ENCODE data around the gene LMBRD2. TPM values are rescaled to one million over a fixed set of nuclear protein-coding genes. Genes with fewer than 3 reads are reported as not detected.

Gene LMBRD2
- total and polyA plus RNA-seq, 2 experiments from 2014 or later = 7.0 to 14.5 TPM

DNA sequence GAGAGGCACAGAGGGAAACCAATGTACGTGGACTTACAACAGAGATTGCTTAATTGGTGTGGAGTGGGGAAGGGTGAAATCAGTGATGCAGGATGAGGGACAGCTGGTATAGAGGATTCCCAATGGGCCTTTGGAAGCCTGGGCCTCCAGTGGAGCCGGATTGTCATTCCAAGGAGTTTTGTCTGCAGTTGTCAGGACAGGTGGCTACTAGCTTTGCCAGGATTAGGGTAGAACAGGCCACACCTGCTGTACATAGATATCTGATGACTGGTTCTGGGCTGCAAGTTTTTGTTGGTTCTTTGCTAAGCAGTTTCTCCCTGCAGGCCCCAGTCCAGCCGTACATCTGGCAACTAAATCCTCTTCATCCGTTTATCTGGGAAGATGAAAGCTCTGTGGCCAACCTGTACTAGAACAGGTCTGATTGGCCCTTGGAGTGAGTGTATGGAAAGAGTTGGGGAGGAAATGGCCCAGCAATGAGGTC lies 4.5 kb upstream of the LMBRD2 start:
- no peak overlapping the region for H2AFZ ChIP-seq
- peaks cover 15% of the 10 kb centered on the region; the same call in 1 of the 2 replicates for H3K36me3 ChIP-seq (ENCODE audit: low read depth)
- no peaks in the 10 kb centered on the region for H4K20me1 ChIP-seq (ENCODE audit: insufficient read depth)
- H3F3A ChIP-seq (ENCODE audit: insufficient read depth) = peaks cover 42% of the 10 kb centered on the region
- DNase-seq = peak; percentile 53
- peak overlapping the region; percentile 44 for H3K4me2 ChIP-seq (ENCODE audit: unreplicated experiment)
- no peak overlapping the region for H3K9ac ChIP-seq
- in situ Hi-C loops (cut with MboI) = no loop called here
- H3K9me2 ChIP-seq (ENCODE audit: insufficient read depth) = no peaks in the 10 kb centered on the region
- 38 to 42% methylated on average over 4 of the region's 4 CpGs for WGBS, 2 experiments (ENCODE audit: low coverage in 1 of 2, low lambda C conversion rate in 2 of 2, missing lambda C conversion rate in 2 of 2)
- peaks cover 46% of the 10 kb centered on the region for H3K4me1 ChIP-seq (ENCODE audit: insufficient read depth)
- no peaks in the 10 kb centered on the region for H3K27me3 ChIP-seq (replicated peaks; ENCODE audit: insufficient read depth)
- peaks cover 81% of the 10 kb centered on the region for H3K79me2 ChIP-seq (ENCODE audit: insufficient read depth)
- no peaks in the 10 kb centered on the region for H3K9me3 ChIP-seq (ENCODE audit: low read depth)
- H3K4me3 ChIP-seq = no peak overlapping the region
- no peak for TF ChIP-seq EZH2phosphoT487 (IDR thresholded peaks at IDR 0.05; ENCODE audit: insufficient read depth, low read depth)
- TF ChIP-seq EZH2 (IDR thresholded peaks at IDR 0.05; ENCODE audit: insufficient read depth, poor library complexity, severe bottlenecking) = no peak
- peak overlapping the region; percentile 63 for H3K27ac ChIP-seq

DNA sequence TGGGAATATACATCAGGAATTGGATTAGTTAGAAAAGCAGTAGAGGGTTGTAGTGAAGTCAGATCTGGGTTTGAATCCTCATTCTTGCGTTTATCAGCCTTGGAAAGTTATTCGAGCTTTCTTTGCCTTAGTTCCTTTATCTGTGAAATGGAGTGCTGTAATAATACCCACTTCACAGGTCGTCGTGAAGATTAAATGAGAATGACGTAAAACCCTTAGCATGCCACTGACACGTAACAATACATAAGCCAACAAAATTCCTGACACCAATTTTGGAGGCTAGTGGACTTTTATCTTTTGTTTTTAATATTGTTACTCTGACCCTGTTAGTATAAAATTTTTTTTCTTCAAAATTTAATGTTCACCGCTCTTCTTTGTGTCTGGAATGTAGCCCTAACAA lies 3.6 kb upstream of the LMBRD2 start:
- Histone ChIP-seq H3F3A (ENCODE audit: insufficient read depth) (peaks cover 42% of the 10 kb centered on the region), H3K9ac (no peak overlapping the region), H3K4me3 (no peak overlapping the region), H3K4me1 (ENCODE audit: insufficient read depth) (peaks cover 46% of the 10 kb centered on the region), H3K27me3 (replicated peaks; ENCODE audit: insufficient read depth) (no peaks in the 10 kb centered on the region), H4K20me1 (ENCODE audit: insufficient read depth) (no peaks in the 10 kb centered on the region), H3K9me2 (ENCODE audit: insufficient read depth) (no peaks in the 10 kb centered on the region), H3K4me2 (ENCODE audit: unreplicated experiment) (peak overlapping the region; percentile 44), H3K27ac (peak overlapping the region; percentile 63; the same call in 1 of the 2 replicates), H3K9me3 (ENCODE audit: low read depth) (no peaks in the 10 kb centered on the region), H3K36me3 (ENCODE audit: low read depth) (peaks cover 15% of the 10 kb centered on the region; the same call in 1 of the 2 replicates), H3K79me2 (ENCODE audit: insufficient read depth) (peaks cover 81% of the 10 kb centered on the region), H2AFZ (no peak overlapping the region)
- WGBS, 2 experiments (ENCODE audit: low coverage in 1 of 2, low lambda C conversion rate in 2 of 2, missing lambda C conversion rate in 2 of 2) = 95 to 97% methylated on average over 7 of the region's 7 CpGs
- in situ Hi-C loops (cut with MboI) = no loop called here
- TF ChIP-seq EZH2 (IDR thresholded peaks at IDR 0.05; ENCODE audit: insufficient read depth, poor library complexity, severe bottlenecking) = no peak
- no peak for TF ChIP-seq EZH2phosphoT487 (IDR thresholded peaks at IDR 0.05; ENCODE audit: insufficient read depth, low read depth)
- DNase-seq = no peak

GRCh38 chr5:36153726-36154125 lies 2.0 kb upstream of the LMBRD2 start:
- Histone ChIP-seq H3K9me2 (ENCODE audit: insufficient read depth) (no peaks in the 10 kb centered on the region), H4K20me1 (ENCODE audit: insufficient read depth) (no peaks in the 10 kb centered on the region), H3K27me3 (replicated peaks; ENCODE audit: insufficient read depth) (no peaks in the 10 kb centered on the region), H3K4me3 (peak overlapping the region; percentile 98), H3K4me2 (ENCODE audit: unreplicated experiment) (peak overlapping the region; percentile 99), H3K79me2 (ENCODE audit: insufficient read depth) (peaks cover 81% of the 10 kb centered on the region), H3F3A (ENCODE audit: insufficient read depth) (peaks cover 42% of the 10 kb centered on the region), H3K36me3 (ENCODE audit: low read depth) (peaks cover 8% of the 10 kb centered on the region; the same call in 1 of the 2 replicates), H3K4me1 (ENCODE audit: insufficient read depth) (peaks cover 44% of the 10 kb centered on the region), H3K9ac (peak overlapping the region; percentile 83), H2AFZ (0 out of 2 replicates have a peak overlapping the region, but pooled peaks have one; percentile 97), H3K9me3 (ENCODE audit: low read depth) (no peaks in the 10 kb centered on the region), H3K27ac (no peak overlapping the region)
- no peak for DNase-seq
- TF ChIP-seq EZH2 (IDR thresholded peaks at IDR 0.05; ENCODE audit: insufficient read depth, poor library complexity, severe bottlenecking) = no peak
- no peak for TF ChIP-seq EZH2phosphoT487 (IDR thresholded peaks at IDR 0.05; ENCODE audit: insufficient read depth, low read depth)
- in situ Hi-C loops (cut with MboI) = no loop called here
- 73 to 74% methylated on average over 4 of the region's 4 CpGs for WGBS, 2 experiments (ENCODE audit: low coverage in 1 of 2, low lambda C conversion rate in 2 of 2, missing lambda C conversion rate in 2 of 2)

DNA sequence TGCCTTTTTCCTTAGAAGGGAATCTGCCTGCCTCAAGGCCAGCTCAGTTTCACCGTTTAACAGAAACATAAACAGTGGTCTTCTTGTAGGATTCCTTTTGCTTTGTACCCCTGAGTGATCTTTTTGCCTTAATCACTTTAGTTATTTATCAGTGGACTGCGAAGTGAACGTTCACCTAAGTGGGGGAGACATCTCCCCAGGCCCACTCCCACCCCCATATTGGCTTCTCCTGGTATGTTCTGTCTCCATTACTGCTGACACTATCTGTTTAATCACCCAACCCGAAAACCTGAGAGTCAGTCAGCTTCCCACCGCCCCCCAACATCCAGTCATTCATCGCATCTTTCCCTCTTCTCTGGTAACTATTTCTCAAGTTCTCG lies 1.6 kb upstream of the LMBRD2 start:
- Histone ChIP-seq H3F3A (ENCODE audit: insufficient read depth) (peaks cover 37% of the 10 kb centered on the region), H3K9me3 (ENCODE audit: low read depth) (no peaks in the 10 kb centered on the region), H3K36me3 (ENCODE audit: low read depth) (peaks cover 8% of the 10 kb centered on the region; the same call in 1 of the 2 replicates), H3K9me2 (ENCODE audit: insufficient read depth) (no peaks in the 10 kb centered on the region), H3K27me3 (replicated peaks; ENCODE audit: insufficient read depth) (no peaks in the 10 kb centered on the region), H2AFZ (peak overlapping the region; percentile 97; the same call in 1 of the 2 replicates), H3K4me2 (ENCODE audit: unreplicated experiment) (peak overlapping the region; percentile 99), H3K79me2 (ENCODE audit: insufficient read depth) (peaks cover 81% of the 10 kb centered on the region), H3K27ac (no peak overlapping the region), H3K4me3 (peak overlapping the region; percentile 98), H3K9ac (peak overlapping the region; percentile 83), H4K20me1 (ENCODE audit: insufficient read depth) (no peaks in the 10 kb centered on the region), H3K4me1 (ENCODE audit: insufficient read depth) (peaks cover 40% of the 10 kb centered on the region)
- 54 to 66% methylated on average over 7 of the region's 7 CpGs for WGBS, 2 experiments (ENCODE audit: low coverage in 1 of 2, low lambda C conversion rate in 2 of 2, missing lambda C conversion rate in 2 of 2)
- in situ Hi-C loops (cut with MboI) = no loop called here
- TF ChIP-seq EZH2phosphoT487 (IDR thresholded peaks at IDR 0.05; ENCODE audit: insufficient read depth, low read depth) (no peak), EZH2 (IDR thresholded peaks at IDR 0.05; ENCODE audit: insufficient read depth, poor library complexity, severe bottlenecking) (no peak)
- no peak for DNase-seq

Data from GM23248 (cell line).